ENCODE measurements around the gene HNF1B. TPM values are rescaled to one million over a fixed set of nuclear protein-coding genes. Genes with fewer than 3 reads are reported as not detected.
A peak's percentile ranks its signal among the peaks of the same experiment; 100 is the strongest.
"Not testable (repeated sequence)": the region's sequence is repeated elsewhere in the genome, so short reads cannot be mapped to it uniquely, and the experiment has no call there.

HNF1B gene
- total RNA-seq (not detected), polyA plus RNA-seq (not detected), total RNA-seq (0 to 0.09 (median 0) reads per million in 6 experiments)

DNA sequence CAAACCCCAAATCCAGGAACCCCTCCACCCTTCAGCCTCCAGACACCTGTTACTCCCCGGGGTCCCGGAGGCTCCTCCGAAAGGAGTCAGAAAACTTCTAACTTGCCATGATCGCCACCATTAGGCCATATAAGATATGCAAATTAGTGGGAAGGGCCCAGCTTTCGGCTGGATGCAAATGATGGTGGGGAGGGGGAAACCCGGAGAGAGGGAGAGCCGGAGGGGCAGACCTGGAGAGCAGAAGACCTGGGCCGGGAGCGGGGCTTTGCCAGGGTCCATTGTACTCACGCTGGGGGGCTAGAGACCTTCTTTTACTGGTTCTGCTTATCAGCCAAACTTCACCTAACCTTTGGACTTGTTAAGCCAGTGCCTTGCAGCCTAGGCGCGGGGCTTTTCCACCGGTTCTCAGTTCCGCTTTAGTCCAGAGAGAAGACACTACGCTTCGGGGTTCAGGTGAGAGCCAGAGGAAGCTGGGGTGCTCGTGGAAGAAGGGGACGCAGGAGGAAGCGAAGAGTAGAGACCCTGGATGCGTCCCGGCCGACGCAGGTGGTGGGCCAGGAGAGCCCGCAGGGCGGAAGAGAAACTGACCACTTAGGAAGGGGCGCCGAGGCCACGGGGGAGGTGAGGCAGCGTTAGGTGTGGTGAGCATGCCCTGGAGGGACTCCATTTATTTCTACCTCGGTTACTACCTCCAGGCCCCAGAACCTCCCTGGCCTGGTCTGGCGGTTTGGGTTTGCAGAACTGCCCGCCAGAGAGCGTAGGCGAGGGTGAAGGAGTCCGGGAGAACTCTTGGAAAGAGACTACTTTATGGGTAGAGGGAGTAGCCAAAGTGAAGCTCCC lies at the start of gene HNF1B:
Gene HNF1B, minus strand, starts transcription at position 99 of the 840 bp plus-strand sequence. CDS start 175 bp downstream, outside the sequence.
- no peak within 1 kb of the TSS for H3K27ac Mint-ChIP-seq
- H3K4me1 Mint-ChIP-seq, result peaks cover 11 to 36% (median 28%) of the 10 kb centered on the region in 4 donors
- ATAC-seq, result no peak
- no peaks in the 10 kb centered on the region for H3K9me3 Mint-ChIP-seq
- POLR2A ChIA-PET, result no interaction called here
- H3K36me3 Mint-ChIP-seq, result no peaks in the 10 kb centered on the region
- DNase-seq, result no peak
- peaks cover 32 to 85% (median 55%) of the 10 kb centered on the region in 5 donors for H3K27me3 Mint-ChIP-seq
- peak within 1 kb of the TSS; percentile 4 to 83 (median 74) for H3K4me3 Mint-ChIP-seq

DNA sequence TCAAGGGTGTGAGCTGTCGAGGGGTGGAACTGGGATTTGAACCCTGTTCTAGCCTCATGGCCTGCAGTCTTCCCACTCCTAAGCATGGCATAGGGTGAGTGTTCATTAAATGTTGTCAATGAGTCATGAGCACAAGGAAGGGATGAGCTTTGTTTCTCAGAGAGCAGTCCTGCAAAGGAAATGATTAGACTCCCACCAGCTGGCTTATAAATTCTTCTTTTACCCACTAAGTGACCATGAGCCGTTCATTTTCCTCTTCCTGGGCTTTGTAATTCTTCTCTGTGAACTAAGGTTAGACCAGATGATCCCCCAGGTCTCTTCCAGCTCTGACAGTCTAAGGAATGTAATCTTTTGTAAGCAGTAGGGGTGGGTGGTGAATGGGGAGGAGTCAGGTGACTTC lies 47.9 kb upstream of the HNF1B start:
- Mint-ChIP-seq H3K36me3 (no peaks in the 10 kb centered on the region), H3K4me3 (no peak overlapping the region), H3K4me1 (no peaks in the 10 kb centered on the region), H3K27ac (no peak overlapping the region), H3K9me3 (no peaks in the 10 kb centered on the region), H3K27me3 (peaks cover 17 to 30% (median 19%) of the 10 kb centered on the region in 5 donors)
- no peak for DNase-seq
- POLR2A ChIA-PET, result no interaction called here
- ATAC-seq, result no peak

DNA sequence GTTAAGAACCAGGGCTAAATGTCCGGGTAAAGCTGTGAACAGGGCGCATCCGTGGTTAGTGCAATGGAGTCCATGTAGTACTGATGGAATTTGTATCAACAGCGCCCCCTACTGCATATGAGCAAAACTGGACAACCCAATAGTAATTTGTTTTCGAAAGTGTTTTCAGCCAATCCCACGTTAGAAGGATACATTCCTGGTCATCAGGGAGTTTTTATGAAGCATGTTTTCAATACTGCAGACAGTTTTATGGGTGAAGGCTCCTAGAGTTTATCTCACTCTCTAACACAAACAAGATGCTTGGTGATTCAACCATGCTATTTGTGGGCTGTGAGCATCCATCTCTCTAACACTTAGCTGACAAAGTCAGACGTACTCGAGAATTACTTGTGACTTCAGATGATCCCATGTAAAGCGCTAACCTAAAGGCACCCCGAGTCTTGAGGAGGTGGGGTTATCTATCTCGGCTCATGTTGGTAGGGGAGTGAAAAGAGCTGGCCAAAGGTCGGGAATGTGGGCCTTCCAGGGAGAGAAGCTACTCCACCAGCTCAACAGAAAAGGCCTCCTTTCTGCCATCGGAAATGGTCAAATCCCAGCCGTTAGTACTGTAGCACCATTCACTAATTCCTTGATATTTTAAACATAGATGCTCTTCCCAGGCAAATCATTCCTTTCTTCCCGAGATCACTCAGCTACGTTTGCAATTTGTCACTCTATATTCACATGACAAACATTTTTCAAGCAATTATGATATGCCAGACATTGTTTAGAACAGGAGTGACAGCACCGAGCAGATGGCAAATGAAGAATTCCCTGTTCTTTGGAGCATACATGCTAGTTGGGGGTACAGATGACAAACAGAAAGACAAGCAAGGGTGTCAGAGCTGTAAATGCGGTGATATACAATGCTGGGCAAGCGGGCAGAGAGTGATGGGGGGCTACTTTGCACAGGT lies 46.9 kb upstream of the HNF1B start:
- no peak overlapping the region for H3K4me3 Mint-ChIP-seq
- no peaks in the 10 kb centered on the region for H3K36me3 Mint-ChIP-seq
- POLR2A ChIA-PET, result no interaction called here
- DNase-seq, result peak in 5 of 10 donors; percentile 7 to 56 (median 28)
- no peaks in the 10 kb centered on the region for H3K4me1 Mint-ChIP-seq
- peaks cover 15 to 34% (median 23%) of the 10 kb centered on the region in 5 donors for H3K27me3 Mint-ChIP-seq
- H3K27ac Mint-ChIP-seq, result no peak overlapping the region
- H3K9me3 Mint-ChIP-seq, result no peaks in the 10 kb centered on the region
- peak in 1 of 2 donors; percentile 39 for ATAC-seq

DNA sequence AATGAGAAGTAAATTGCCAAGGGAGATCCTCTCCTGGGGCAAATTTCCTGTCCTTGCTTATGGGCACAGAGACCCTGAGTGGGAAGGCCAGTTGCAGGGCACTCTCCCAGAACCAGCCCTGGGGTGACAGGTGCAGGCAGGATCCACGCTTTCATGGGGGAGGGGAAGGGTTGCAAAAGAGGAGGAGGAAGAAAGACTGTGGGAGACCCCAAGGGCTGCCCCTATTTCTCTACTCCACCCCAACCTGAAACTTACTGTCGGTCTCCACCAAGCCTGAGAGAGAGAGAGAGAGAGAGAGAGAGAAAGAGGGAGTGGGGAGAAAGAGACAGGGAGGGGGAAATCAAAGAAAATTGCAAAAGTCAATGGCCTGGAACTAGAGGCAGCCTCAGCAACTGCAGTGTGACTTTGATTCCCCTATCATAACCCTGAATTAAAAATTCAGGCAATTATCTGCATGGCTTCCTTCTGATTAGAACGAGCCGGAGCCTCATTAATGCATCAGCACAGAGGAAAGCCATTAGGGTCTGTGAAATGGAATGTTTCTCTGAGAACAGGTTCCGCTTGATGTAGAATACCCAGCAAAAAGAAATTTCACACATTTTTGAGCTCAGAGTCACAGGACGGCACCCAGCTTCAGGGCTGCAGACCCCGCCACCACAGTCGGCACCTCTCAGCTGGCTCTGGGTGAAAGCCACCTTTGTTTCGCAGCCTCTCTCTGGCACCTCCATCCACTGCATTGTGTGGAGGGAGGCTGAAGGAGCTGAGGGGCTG lies 45.1 kb upstream of the HNF1B start:
- Mint-ChIP-seq H3K4me1 (no peaks in the 10 kb centered on the region), H3K4me3 (no peak overlapping the region), H3K27ac (no peak overlapping the region), H3K9me3 (no peaks in the 10 kb centered on the region), H3K27me3 (peaks cover 17 to 38% (median 30%) of the 10 kb centered on the region in 5 donors), H3K36me3 (no peaks in the 10 kb centered on the region)
- POLR2A ChIA-PET, result no interaction called here
- no peak for DNase-seq
- ATAC-seq, result no peak

DNA sequence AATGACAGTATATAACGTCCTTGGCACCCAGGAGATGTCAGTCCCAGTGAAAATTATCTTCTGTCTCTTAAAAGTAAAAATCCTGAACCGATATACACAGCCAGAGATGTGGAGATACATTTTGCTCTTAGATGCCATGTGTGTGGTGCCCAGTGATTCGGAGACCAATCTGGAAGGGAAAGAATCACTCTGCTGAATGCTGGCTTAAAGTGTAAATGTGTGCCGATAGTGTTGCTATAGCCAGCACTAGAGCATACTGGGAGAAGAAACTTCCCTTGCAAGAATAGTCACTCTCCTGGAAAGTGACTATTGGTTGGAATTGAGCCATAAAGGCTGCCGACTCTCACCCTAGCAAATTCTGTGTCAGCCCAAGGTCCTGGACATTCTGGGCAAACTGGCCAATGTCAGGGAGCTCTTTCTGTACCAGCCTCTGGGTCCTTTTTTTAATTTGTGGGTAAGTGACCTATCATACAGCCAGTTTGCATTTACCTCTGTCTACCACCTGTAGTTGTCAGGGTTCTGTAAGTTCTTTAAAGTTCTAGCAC lies 44.2 kb upstream of the HNF1B start:
- H3K9me3 Mint-ChIP-seq, result peaks cover 0 to 2% (median 0%) of the 10 kb centered on the region in 9 donors
- H3K27ac Mint-ChIP-seq, result no peak overlapping the region
- H3K27me3 Mint-ChIP-seq, result peaks cover 20 to 41% (median 29%) of the 10 kb centered on the region in 5 donors
- POLR2A ChIA-PET, result no interaction called here
- ATAC-seq (no peak), DNase-seq (no peak)
- H3K4me1 Mint-ChIP-seq, result no peaks in the 10 kb centered on the region
- H3K4me3 Mint-ChIP-seq, result no peak overlapping the region
- H3K36me3 Mint-ChIP-seq, result no peaks in the 10 kb centered on the region

DNA sequence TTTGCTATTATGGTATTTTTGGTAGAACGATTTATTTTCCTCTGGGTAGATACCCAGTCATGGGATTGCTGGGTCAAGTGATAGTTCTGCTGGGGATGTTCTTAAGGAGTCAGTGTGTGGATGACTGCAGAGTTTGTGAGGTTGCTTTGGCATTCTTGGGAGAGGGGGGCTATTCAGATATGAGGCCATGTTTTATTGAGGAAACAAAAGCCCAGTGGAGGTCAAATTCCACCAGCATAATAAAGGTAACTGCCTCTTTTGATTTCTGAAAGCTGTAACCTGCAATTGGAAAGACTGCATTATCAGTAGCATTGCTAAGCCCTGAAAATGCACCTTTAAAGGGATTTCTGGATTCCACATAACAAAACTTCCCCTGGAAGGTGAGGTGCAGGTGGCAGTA lies 43.7 kb upstream of the HNF1B start:
- H3K4me1 Mint-ChIP-seq, result no peaks in the 10 kb centered on the region
- H3K27ac Mint-ChIP-seq, result no peak overlapping the region
- POLR2A ChIA-PET, result no interaction called here
- no peak overlapping the region for H3K4me3 Mint-ChIP-seq
- H3K36me3 Mint-ChIP-seq, result no peaks in the 10 kb centered on the region
- ATAC-seq, result no peak
- DNase-seq, result no peak
- peaks cover 0 to 4% (median 0%) of the 10 kb centered on the region in 9 donors for H3K9me3 Mint-ChIP-seq
- H3K27me3 Mint-ChIP-seq, result peaks cover 21 to 41% (median 32%) of the 10 kb centered on the region in 5 donors

GRCh38 chr17:37787055-37787757 lies 42.3 kb upstream of the HNF1B start:
- Mint-ChIP-seq H3K36me3 (no peaks in the 10 kb centered on the region), H3K27me3 (peaks cover 18 to 39% (median 30%) of the 10 kb centered on the region in 5 donors), H3K4me1 (peaks cover 0 to 6% (median 0%) of the 10 kb centered on the region in 4 donors), H3K27ac (no peak overlapping the region), H3K9me3 (peaks cover 0 to 4% (median 0%) of the 10 kb centered on the region in 9 donors), H3K4me3 (no peak overlapping the region)
- no peak for ATAC-seq
- DNase-seq, result no peak
- POLR2A ChIA-PET, result no interaction called here

DNA sequence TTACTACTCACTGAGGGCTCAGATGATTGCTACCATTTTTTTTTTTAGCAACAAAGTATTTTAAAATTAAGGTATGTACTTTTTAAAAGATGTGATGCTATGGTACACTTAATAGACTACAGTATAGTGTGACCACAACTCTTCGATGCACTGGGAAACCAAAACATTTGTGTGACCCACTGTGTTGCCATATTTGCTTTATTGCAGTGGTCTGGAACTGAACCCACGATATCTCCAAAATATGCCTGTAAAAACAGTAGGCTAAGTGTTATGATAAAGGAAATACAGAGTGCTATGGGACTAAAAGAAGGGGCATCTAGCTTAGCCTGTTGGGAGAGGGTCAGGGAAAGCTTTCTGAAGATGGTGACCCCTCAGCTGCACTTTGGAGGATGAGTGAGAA lies 41.6 kb upstream of the HNF1B start:
- DNase-seq, result no peak
- no peaks in the 10 kb centered on the region for H3K36me3 Mint-ChIP-seq
- POLR2A ChIA-PET, result no interaction called here
- peaks cover 0 to 7% (median 0%) of the 10 kb centered on the region in 4 donors for H3K4me1 Mint-ChIP-seq
- H3K4me3 Mint-ChIP-seq, result no peak overlapping the region
- peaks cover 17 to 38% (median 30%) of the 10 kb centered on the region in 5 donors for H3K27me3 Mint-ChIP-seq
- ATAC-seq, result no peak
- H3K9me3 Mint-ChIP-seq, result peaks cover 0 to 4% (median 0%) of the 10 kb centered on the region in 9 donors
- H3K27ac Mint-ChIP-seq, result no peak overlapping the region

DNA sequence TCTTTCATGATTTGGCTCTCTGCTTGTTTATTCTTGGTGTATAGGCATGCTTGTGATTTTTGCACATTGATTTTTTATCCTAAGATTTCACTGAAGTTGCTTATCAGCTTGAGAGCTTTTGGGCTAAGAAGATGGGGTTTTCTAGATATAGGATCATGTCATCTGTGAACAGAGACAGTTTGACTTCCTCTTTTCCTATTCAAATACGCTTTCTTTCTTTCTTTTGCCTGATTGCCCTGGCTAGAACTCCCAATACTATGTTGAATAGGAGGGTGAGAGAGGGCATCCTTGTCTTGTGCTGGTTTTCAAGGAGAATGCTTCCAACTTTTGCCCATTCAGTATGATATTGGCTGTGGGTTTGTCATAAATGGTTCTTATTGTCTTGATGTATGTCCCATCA lies 37.6 kb upstream of the HNF1B start:
- H3K36me3 Mint-ChIP-seq, DNase-seq, ATAC-seq, H3K4me1 Mint-ChIP-seq, POLR2A ChIA-PET, H3K4me3 Mint-ChIP-seq, H3K9me3 Mint-ChIP-seq: not testable (repeated sequence)
- Mint-ChIP-seq H3K27ac (peak overlapping the region in 1 of 10 donors; percentile 32), H3K27me3 (peaks cover 7 to 21% (median 12%) of the 10 kb centered on the region in 5 donors)

GRCh38 chr17:37781451-37781850 lies 36.6 kb upstream of the HNF1B start:
- Mint-ChIP-seq H3K4me3 (no peak overlapping the region), H3K36me3 (no peaks in the 10 kb centered on the region), H3K9me3 (peaks cover 0 to 4% (median 0%) of the 10 kb centered on the region in 9 donors), H3K27ac (no peak overlapping the region), H3K27me3 (peaks cover 4 to 19% (median 4%) of the 10 kb centered on the region in 5 donors), H3K4me1 (peaks cover 0 to 7% (median 0%) of the 10 kb centered on the region in 4 donors)
- DNase-seq (no peak), ATAC-seq (no peak)
- POLR2A ChIA-PET, result no interaction called here

- Mint-ChIP-seq H3K9me3 (peaks cover 0 to 4% (median 0%) of the 10 kb centered on the region in 9 donors), H3K27me3 (peaks cover 0 to 16% (median 2%) of the 10 kb centered on the region in 5 donors), H3K4me1 (peaks cover 0 to 10% (median 2%) of the 10 kb centered on the region in 4 donors), H3K27ac (no peak overlapping the region), H3K36me3 (no peaks in the 10 kb centered on the region), H3K4me3 (no peak overlapping the region)
- no peak for ATAC-seq
- POLR2A ChIA-PET, result no interaction called here
- no peak for DNase-seq
Observed at GRCh38 chr17:37779554-37779953, 34.7 kb upstream of the HNF1B start.
